NCI-H1105 (cell line): ENCODE measurements around the gene SPTLC3.
A peak's percentile ranks its signal among the peaks of the same experiment; 100 is the strongest.

Source experiments
- DNase-seq: peaks from one replicate; lab custom pipeline; 2025; lab: John Stamatoyannopoulos, UW

SPTLC3 gene

GRCh38 chr20:13140775-13141174 is 132.0 kb downstream of the SPTLC3 start:
- DNase-seq: no peak

- DNase-seq: no peak
These were observed 132.8 kb downstream of the SPTLC3 start for GRCh38 chr20:13141546-13141945.

GRCh38 chr20:13142143-13142542 is 133.4 kb downstream of the SPTLC3 start:
- DNase-seq: no peak

- no peak for DNase-seq
These were observed 138.5 kb downstream of the SPTLC3 start for GRCh38 chr20:13147071-13147963.

GRCh38 chr20:13147971-13148370 is 139.2 kb downstream of the SPTLC3 start:
- DNase-seq: no peak

GRCh38 chr20:13148402-13148801 is 139.6 kb downstream of the SPTLC3 start:
- no peak for DNase-seq

GRCh38 chr20:13148961-13149360 is 140.2 kb downstream of the SPTLC3 start:
- no peak for DNase-seq

- no peak for DNase-seq
These were observed 140.8 kb downstream of the SPTLC3 start for GRCh38 chr20:13149371-13150105.

GRCh38 chr20:13158369-13158768 is 149.6 kb downstream of the SPTLC3 start:
- peak; percentile 13 for DNase-seq

GRCh38 chr20:13159889-13160288 is 151.1 kb downstream of the SPTLC3 start:
- no peak for DNase-seq

- DNase-seq: no peak
These were observed 156.4 kb downstream of the SPTLC3 start for GRCh38 chr20:13165203-13165602.

GRCh38 chr20:13166011-13166410 is 157.2 kb downstream of the SPTLC3 start:
- no peak for DNase-seq

- no peak for DNase-seq
These were observed 157.7 kb downstream of the SPTLC3 start for GRCh38 chr20:13166437-13166836.

GRCh38 chr20:13169086-13169485 is 160.3 kb downstream of the SPTLC3 start:
- DNase-seq: no peak

GRCh38 chr20:13170771-13171170 is 162.0 kb downstream of the SPTLC3 start:
- no peak for DNase-seq

GRCh38 chr20:13173201-13173600 is 164.4 kb downstream of the SPTLC3 start:
- DNase-seq: no peak

GRCh38 chr20:13174402-13174801 is 165.6 kb downstream of the SPTLC3 start:
- no peak for DNase-seq

GRCh38 chr20:13180986-13181889 is 172.5 kb downstream of the SPTLC3 start:
- no peak for DNase-seq

- no peak for DNase-seq
These were observed 174.2 kb downstream of the SPTLC3 start for GRCh38 chr20:13183005-13183404.

GRCh38 chr20:13186043-13186774 is 177.4 kb downstream of the SPTLC3 start:
- no peak for DNase-seq

- no peak for DNase-seq
These were observed 179.1 kb downstream of the SPTLC3 start for GRCh38 chr20:13187899-13188298.
